WTC11 (cell line): Measurements from ENCODE around the gene PPP4R2. TPM values are rescaled to one million over a fixed set of nuclear protein-coding genes. Genes with fewer than 3 reads are reported as not detected.

ENCODE experiments used
- ATAC-seq: fragments of 200-7000 bp; cut with Tn5 transposase; 2 replicates; pipeline ENCODE4 v1.10.0; 2021; ENCODE audit warnings: mild to moderate bottlenecking, moderate library complexity
- CTCF ChIA-PET: fragments of 300-600 bp; sonication (Branson Sonifier 250); formaldehyde crosslinking; loops from one replicate; lab custom pipeline; 2021; ENCODE audit warnings: antibody characterized with exemption; lab: Charles Lee
- POLR2A ChIA-PET: fragments of 350-600 bp; sonication (Branson Sonifier 250); formaldehyde crosslinking; loops from one replicate; lab custom pipeline; 2021; ENCODE audit warnings: antibody characterized with exemption; lab: Charles Lee
- DNase-seq: peaks from one replicate; pipeline ENCODE4 v3.0.0; 2021; ENCODE audit warnings: low spot score
- H3K27ac Mint-ChIP-seq: 2 replicates; pipeline ENCODE4 v1.8.0; 2021; ENCODE audit warnings: mixed read lengths
- H3K27me3 Mint-ChIP-seq: 2 replicates; pipeline ENCODE4 v1.8.0; 2021; ENCODE audit warnings: low read depth, mild to moderate bottlenecking, moderate library complexity, mixed read lengths
- H3K36me3 Mint-ChIP-seq: 2 replicates; pipeline ENCODE4 v1.8.0; 2021; ENCODE audit warnings: mixed read lengths
- H3K4me1 Mint-ChIP-seq: 2 replicates; pipeline ENCODE4 v1.8.0; 2022; ENCODE audit warnings: mixed read lengths
- H3K4me3 Mint-ChIP-seq: 2 replicates; pipeline ENCODE4 v1.8.0; 2021; ENCODE audit warnings: mild to moderate bottlenecking, moderate library complexity, mixed read lengths
- H3K9me3 Mint-ChIP-seq: 2 replicates; pipeline ENCODE4 v1.8.0; 2021; ENCODE audit warnings: mixed read lengths
- ATF1 ChIP-seq: sonication (generic); formaldehyde crosslinking; IDR thresholded peaks from 2 replicates; pipeline ENCODE4 v1.8.1; 2023; ENCODE audit warnings: mild to moderate bottlenecking, moderate library complexity, missing genetic modification reagents
- ESRRA ChIP-seq: sonication (generic); formaldehyde crosslinking; IDR thresholded peaks from 2 replicates; pipeline ENCODE4 v1.8.1; 2022; ENCODE audit warnings: mild to moderate bottlenecking, missing genetic modification reagents, borderline replicate concordance
- ETV6 ChIP-seq: sonication (generic); formaldehyde crosslinking; IDR thresholded peaks from 2 replicates; pipeline ENCODE4 v1.8.1; 2022; ENCODE audit warnings: mild to moderate bottlenecking, missing genetic modification reagents
- FOXK1 ChIP-seq: sonication (generic); formaldehyde crosslinking; IDR thresholded peaks from 2 replicates; pipeline ENCODE4 v1.8.0; 2022; ENCODE audit warnings: mild to moderate bottlenecking, moderate library complexity, missing genetic modification reagents
- GABPB1 ChIP-seq: sonication (generic); formaldehyde crosslinking; IDR thresholded peaks from 2 replicates; pipeline ENCODE4 v1.8.1; 2023; ENCODE audit warnings: mild to moderate bottlenecking, missing genetic modification reagents
- JUN ChIP-seq: sonication (generic); formaldehyde crosslinking; IDR thresholded peaks from 2 replicates; pipeline ENCODE4 v1.8.0; 2023; ENCODE audit warnings: mild to moderate bottlenecking, missing genetic modification reagents
- MAX ChIP-seq: sonication (generic); formaldehyde crosslinking; IDR thresholded peaks from 2 replicates; pipeline ENCODE4 v1.8.0; 2022; ENCODE audit warnings: mild to moderate bottlenecking, missing genetic modification reagents
- PRDM15 ChIP-seq: sonication (generic); formaldehyde crosslinking; IDR thresholded peaks from 2 replicates; pipeline ENCODE4 v1.8.0; 2022; ENCODE audit warnings: missing genetic modification reagents
- SP1 ChIP-seq: sonication (generic); formaldehyde crosslinking; conservative IDR thresholded peaks from 2 replicates; pipeline ENCODE4 v1.8.1; 2022; ENCODE audit warnings: missing genetic modification reagents
- TEAD4 ChIP-seq: sonication (generic); formaldehyde crosslinking; IDR thresholded peaks from 2 replicates; pipeline ENCODE4 v1.8.0; 2022; ENCODE audit warnings: mild to moderate bottlenecking, missing genetic modification reagents
- TP53 ChIP-seq: sonication (generic); formaldehyde crosslinking; IDR thresholded peaks from 2 replicates; pipeline ENCODE4 v1.8.1; 2023; ENCODE audit warnings: mild to moderate bottlenecking, missing genetic modification reagents
- ZNF425 ChIP-seq: fragments of 250-450 bp; sonication (Bioruptor Pico); conservative IDR thresholded peaks from 2 replicates; pipeline ENCODE4 v1.9.0; 2021; ENCODE audit warnings: mild to moderate bottlenecking
- total RNA-seq: library from RNA; stranded (reverse); gene quantifications from 3 replicates; pipeline ENCODE4 v1.2.3, GENCODE V29; 2021
- TF ChIP-seq, protein P1 (sequence below): sonication (generic); formaldehyde crosslinking; IDR thresholded peaks from 2 replicates; pipeline ENCODE4 v1.8.0; 2023; ENCODE audit warnings: mild to moderate bottlenecking, missing genetic modification reagents
- TF ChIP-seq, protein P2 (sequence below): sonication (generic); formaldehyde crosslinking; conservative IDR thresholded peaks from 2 replicates; pipeline ENCODE4 v1.8.1; 2023; ENCODE audit warnings: mild to moderate bottlenecking, low read depth, missing genetic modification reagents, moderate library complexity
- TF ChIP-seq, protein P3 (sequence below): sonication (generic); formaldehyde crosslinking; IDR thresholded peaks from 2 replicates; pipeline ENCODE4 v1.8.1; 2023; ENCODE audit warnings: mild to moderate bottlenecking, missing genetic modification reagents, moderate library complexity

PPP4R2 gene
- total RNA-seq, 1 experiment from 2014 or later: 78.1 TPM

DNA sequence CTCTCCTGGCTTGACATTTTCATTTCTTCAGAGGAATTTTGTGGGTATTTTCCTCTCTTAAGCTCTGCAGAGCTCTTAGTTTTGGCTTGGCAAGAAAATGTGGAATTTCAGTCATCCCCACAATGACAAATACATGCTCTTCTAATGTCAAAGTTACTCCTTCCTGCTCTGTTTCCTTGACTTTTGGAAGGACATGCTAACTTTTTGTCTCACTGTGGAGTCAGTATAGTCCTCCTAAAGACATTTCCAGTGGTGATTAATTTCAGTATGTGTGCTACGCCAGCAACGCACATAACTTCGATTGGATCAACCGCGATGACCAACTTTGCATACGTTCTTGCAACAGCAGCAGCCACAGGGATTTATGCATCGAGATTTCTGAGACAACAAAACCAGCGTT, 78.2 kb downstream of the PPP4R2 start (continued):
- TF ChIP-seq, protein P1, sequence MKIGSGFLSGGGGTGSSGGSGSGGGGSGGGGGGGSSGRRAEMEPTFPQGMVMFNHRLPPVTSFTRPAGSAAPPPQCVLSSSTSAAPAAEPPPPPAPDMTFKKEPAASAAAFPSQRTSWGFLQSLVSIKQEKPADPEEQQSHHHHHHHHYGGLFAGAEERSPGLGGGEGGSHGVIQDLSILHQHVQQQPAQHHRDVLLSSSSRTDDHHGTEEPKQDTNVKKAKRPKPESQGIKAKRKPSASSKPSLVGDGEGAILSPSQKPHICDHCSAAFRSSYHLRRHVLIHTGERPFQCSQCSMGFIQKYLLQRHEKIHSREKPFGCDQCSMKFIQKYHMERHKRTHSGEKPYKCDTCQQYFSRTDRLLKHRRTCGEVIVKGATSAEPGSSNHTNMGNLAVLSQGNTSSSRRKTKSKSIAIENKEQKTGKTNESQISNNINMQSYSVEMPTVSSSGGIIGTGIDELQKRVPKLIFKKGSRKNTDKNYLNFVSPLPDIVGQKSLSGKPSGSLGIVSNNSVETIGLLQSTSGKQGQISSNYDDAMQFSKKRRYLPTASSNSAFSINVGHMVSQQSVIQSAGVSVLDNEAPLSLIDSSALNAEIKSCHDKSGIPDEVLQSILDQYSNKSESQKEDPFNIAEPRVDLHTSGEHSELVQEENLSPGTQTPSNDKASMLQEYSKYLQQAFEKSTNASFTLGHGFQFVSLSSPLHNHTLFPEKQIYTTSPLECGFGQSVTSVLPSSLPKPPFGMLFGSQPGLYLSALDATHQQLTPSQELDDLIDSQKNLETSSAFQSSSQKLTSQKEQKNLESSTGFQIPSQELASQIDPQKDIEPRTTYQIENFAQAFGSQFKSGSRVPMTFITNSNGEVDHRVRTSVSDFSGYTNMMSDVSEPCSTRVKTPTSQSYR (CRISPR knock-in tag): no peak
- TF ChIP-seq ATF1 (no peak), MAX (CRISPR knock-in tag) (no peak), ESRRA (no peak)

GRCh38 chr3:73080216-73080966, 83.8 kb downstream of the PPP4R2 start:
- Mint-ChIP-seq H3K9me3 (no peaks in the 10 kb centered on the region), H3K27ac (no peak overlapping the region)
- ChIA-PET CTCF (interaction anchor here (0.6 to 1.0 kb wide), 2 partner anchors 39 to 1205 kb away, joined by 3 read pairs; no protein-coding TSS in a partner anchor), POLR2A (no interaction called here)
- no peak for TF ChIP-seq GABPB1 (CRISPR knock-in tag)
- TF ChIP-seq FOXK1 (CRISPR knock-in tag): no peak
- TF ChIP-seq PRDM15: no peak
- TF ChIP-seq, protein P2, sequence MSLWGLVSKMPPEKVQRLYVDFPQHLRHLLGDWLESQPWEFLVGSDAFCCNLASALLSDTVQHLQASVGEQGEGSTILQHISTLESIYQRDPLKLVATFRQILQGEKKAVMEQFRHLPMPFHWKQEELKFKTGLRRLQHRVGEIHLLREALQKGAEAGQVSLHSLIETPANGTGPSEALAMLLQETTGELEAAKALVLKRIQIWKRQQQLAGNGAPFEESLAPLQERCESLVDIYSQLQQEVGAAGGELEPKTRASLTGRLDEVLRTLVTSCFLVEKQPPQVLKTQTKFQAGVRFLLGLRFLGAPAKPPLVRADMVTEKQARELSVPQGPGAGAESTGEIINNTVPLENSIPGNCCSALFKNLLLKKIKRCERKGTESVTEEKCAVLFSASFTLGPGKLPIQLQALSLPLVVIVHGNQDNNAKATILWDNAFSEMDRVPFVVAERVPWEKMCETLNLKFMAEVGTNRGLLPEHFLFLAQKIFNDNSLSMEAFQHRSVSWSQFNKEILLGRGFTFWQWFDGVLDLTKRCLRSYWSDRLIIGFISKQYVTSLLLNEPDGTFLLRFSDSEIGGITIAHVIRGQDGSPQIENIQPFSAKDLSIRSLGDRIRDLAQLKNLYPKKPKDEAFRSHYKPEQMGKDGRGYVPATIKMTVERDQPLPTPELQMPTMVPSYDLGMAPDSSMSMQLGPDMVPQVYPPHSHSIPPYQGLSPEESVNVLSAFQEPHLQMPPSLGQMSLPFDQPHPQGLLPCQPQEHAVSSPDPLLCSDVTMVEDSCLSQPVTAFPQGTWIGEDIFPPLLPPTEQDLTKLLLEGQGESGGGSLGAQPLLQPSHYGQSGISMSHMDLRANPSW (CRISPR knock-in tag): no peak
- TF ChIP-seq, all 79 proteins: peak for 0
- ATAC-seq (no peak), DNase-seq (no peak)
- Mint-ChIP-seq H3K4me3 (no peak overlapping the region), H3K4me1 (no peaks in the 10 kb centered on the region), H3K27me3 (no peaks in the 10 kb centered on the region), H3K36me3 (no peaks in the 10 kb centered on the region)

- ChIA-PET CTCF (interaction anchor here (0.6 to 1.0 kb wide), 3 partner anchors 38 to 1205 kb away, joined by 3 read pairs; no protein-coding TSS in a partner anchor), POLR2A (no interaction called here)
- Mint-ChIP-seq H3K27me3 (no peaks in the 10 kb centered on the region), H3K27ac (no peak overlapping the region), H3K4me3 (no peak overlapping the region), H3K4me1 (no peaks in the 10 kb centered on the region), H3K9me3 (no peaks in the 10 kb centered on the region), H3K36me3 (no peaks in the 10 kb centered on the region)
- TF ChIP-seq SP1 (CRISPR knock-in tag): no peak
- DNase-seq: no peak
- no peak for ATAC-seq
These were observed 84.5 kb downstream of the PPP4R2 start for GRCh38 chr3:73081140-73081539.

DNA sequence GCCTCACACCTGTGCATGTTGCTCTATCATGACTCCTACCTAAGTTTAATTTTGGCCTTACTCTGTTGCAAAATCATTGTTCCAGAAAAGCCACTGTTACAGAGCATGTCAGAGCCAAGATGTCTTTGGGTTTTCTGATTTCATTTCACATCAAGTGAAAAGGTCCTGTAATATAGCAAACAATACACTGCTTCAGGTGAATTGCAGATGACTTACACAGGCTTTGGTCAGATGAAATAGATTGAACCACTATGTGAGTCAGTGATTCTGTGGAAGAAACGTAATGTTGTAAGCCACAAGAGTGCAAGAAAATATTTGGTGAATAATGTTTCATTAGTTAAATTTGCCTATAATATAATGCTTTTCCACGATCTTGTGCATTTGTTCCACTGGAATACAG, 87.6 kb downstream of the PPP4R2 start:
- Mint-ChIP-seq H3K9me3 (no peaks in the 10 kb centered on the region), H3K4me1 (no peaks in the 10 kb centered on the region), H3K27ac (no peak overlapping the region), H3K36me3 (no peaks in the 10 kb centered on the region), H3K27me3 (no peaks in the 10 kb centered on the region), H3K4me3 (no peak overlapping the region)
- DNase-seq (no peak), ATAC-seq (no peak)
- POLR2A ChIA-PET: interaction anchor here (0.7 kb wide), 1 partner anchor 196 kb away, joined by 4 read pairs; no protein-coding TSS in a partner anchor
- CTCF ChIA-PET: interaction anchor here (0.8 kb wide), 1 partner anchor 146 kb away, joined by 3 read pairs; no protein-coding TSS in a partner anchor
- TF ChIP-seq ATF1 (no peak), ZNF425 (no peak), TEAD4 (CRISPR knock-in tag) (no peak), JUN (no peak), TP53 (CRISPR knock-in tag) (no peak), ETV6 (no peak)
- TF ChIP-seq, protein P3, sequence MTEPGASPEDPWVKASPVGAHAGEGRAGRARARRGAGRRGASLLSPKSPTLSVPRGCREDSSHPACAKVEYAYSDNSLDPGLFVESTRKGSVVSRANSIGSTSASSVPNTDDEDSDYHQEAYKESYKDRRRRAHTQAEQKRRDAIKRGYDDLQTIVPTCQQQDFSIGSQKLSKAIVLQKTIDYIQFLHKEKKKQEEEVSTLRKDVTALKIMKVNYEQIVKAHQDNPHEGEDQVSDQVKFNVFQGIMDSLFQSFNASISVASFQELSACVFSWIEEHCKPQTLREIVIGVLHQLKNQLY (CRISPR knock-in tag): no peak
